ENCODE measurements around the gene HIGD1C.

HIGD1C gene

GRCh38 chr12:51011955-51012354, 59.6 kb downstream of the HIGD1C start:
- TF ChIP-seq ZNF214 (tag by site-specific recombination; IDR thresholded peaks at IDR 0.05; ENCODE audit: borderline replicate concordance) (no peak), KLF1 (tag by site-specific recombination; IDR thresholded peaks at IDR 0.05) (peak; percentile 57)
- peaks cover 20% of the 10 kb centered on the region for H3K4me1 ChIP-seq (ENCODE audit: control insufficient read depth, insufficient read depth, low read length)

DNA sequence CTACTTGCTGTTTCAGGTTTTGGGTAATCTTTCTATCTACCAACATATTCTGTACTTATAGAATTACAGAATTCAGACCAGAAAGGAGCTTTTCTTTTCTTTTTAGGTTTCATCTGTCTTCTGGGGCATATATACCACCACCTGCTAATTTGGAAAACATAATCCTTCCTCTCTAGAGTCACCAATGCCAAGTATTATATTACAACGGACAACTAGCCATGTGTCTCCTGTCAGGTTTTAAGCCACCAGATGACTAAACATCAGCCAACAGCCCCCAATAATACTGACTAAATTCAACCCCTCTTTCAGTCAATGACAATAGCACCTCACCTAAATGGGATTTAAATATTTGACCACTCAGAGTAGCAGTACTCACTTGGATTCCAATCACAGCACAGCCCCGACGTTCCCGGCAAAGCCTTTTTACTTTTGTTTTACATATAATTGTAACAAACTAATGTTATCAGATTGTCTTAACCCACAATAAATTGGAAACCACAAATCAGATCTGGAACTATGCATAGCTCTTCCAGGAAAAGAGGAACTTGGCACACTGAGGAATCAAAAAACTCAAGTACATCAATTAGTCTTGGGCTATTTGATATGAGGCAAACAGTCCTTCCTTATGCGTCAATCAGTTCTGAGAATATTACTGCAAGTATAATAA, 60.4 kb downstream of the HIGD1C start:
- POLR2A ChIA-PET: interaction anchor here (0.6 to 1.2 kb wide), 4 partner anchors 12 to 70 kb away, joined by 3 read pairs; partner anchors contain the start of genes CSRNP2 and SLC11A2
- Histone ChIP-seq H3K27ac (ENCODE audit: extremely low read depth, low read depth, low read length) (no peak overlapping the region), H3K4me1 (ENCODE audit: control insufficient read depth, insufficient read depth, low read length) (peaks cover 20% of the 10 kb centered on the region), H3K9me3 (ENCODE audit: control insufficient read depth, insufficient read depth, low read depth, low read length) (no peaks in the 10 kb centered on the region), H3K36me3 (ENCODE audit: control insufficient read depth in 2 of 2, insufficient read depth in 1 of 2, low read length in 2 of 2) (peaks cover 5 to 7% of the 10 kb centered on the region in 2 experiments; a peak in 2 of 3 replicates), H3K4me3 (ENCODE audit: low read depth, low read length) (no peak overlapping the region)
- CTCF ChIA-PET: interaction anchor here (0.7 to 1.9 kb wide), 3 partner anchors 15 to 549 kb away, joined by 3 to 8 read pairs (median 4); no protein-coding TSS in a partner anchor
- TF ChIP-seq ZNF585B (tag by site-specific recombination; IDR thresholded peaks at IDR 0.05) (no peak), BCL11B (tag by site-specific recombination; IDR thresholded peaks at IDR 0.05; ENCODE audit: low read depth) (no peak), KLF1 (tag by site-specific recombination; IDR thresholded peaks at IDR 0.05) (no peak), ZNF837 (tag by site-specific recombination; IDR thresholded peaks at IDR 0.05) (no peak), ZNF514 (tag by site-specific recombination; IDR thresholded peaks at IDR 0.05) (no peak), ZEB2 (tag by site-specific recombination; IDR thresholded peaks at IDR 0.05) (no peak), ZNF529 (tag by site-specific recombination; IDR thresholded peaks at IDR 0.05; ENCODE audit: insufficient replicate concordance) (no peak), ZFP37 (tag by site-specific recombination; IDR thresholded peaks at IDR 0.05) (no peak), GLIS2 (tag by site-specific recombination; IDR thresholded peaks at IDR 0.05) (no peak), GLIS1 (tag by site-specific recombination; IDR thresholded peaks at IDR 0.05) (no peak), ZNF16 (tag by site-specific recombination; IDR thresholded peaks at IDR 0.05; ENCODE audit: low read depth) (no peak), ZBTB48 (tag by site-specific recombination; IDR thresholded peaks at IDR 0.05) (no peak), PRDM6 (tag by site-specific recombination; IDR thresholded peaks at IDR 0.05) (peak; percentile 83), GFI1B (tag by site-specific recombination; IDR thresholded peaks at IDR 0.05) (peak; percentile 25; the same call in 1 of the 2 replicates), ZNF211 (tag by site-specific recombination; IDR thresholded peaks at IDR 0.05; ENCODE audit: low read depth) (0 out of 2 replicates have a peak, but pooled peaks have one; percentile 43), ZNF112 (tag by site-specific recombination; IDR thresholded peaks at IDR 0.05) (no peak), ZNF184 (tag by site-specific recombination; IDR thresholded peaks at IDR 0.05) (no peak), ZNF544 (tag by site-specific recombination; IDR thresholded peaks at IDR 0.05) (no peak), ZNF239 (tag by site-specific recombination; IDR thresholded peaks at IDR 0.05) (no peak), ZNF280C (tag by site-specific recombination; IDR thresholded peaks at IDR 0.05) (no peak), ZNF341 (tag by site-specific recombination; IDR thresholded peaks at IDR 0.05; ENCODE audit: low read depth) (no peak), ZNF488 (tag by site-specific recombination; IDR thresholded peaks at IDR 0.05) (no peak)
- TF ChIP-seq, protein P1, sequence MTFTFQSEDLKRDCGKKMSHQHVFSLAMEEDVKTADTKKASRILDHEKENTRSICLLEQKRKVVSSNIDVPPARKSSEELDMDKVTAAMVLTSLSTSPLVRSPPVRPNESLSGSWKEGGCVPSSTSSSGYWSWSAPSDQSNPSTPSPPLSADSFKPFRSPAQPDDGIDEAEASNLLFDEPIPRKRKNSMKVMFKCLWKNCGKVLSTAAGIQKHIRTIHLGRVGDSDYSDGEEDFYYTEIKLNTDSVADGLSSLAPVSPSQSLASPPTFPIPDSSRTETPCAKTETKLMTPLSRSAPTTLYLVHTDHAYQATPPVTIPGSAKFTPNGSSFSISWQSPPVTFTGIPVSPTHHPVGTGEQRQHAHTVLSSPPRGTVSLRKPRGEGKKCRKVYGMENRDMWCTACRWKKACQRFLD (tag by site-specific recombination; IDR thresholded peaks at IDR 0.05): no peak
- TF ChIP-seq, protein P2, sequence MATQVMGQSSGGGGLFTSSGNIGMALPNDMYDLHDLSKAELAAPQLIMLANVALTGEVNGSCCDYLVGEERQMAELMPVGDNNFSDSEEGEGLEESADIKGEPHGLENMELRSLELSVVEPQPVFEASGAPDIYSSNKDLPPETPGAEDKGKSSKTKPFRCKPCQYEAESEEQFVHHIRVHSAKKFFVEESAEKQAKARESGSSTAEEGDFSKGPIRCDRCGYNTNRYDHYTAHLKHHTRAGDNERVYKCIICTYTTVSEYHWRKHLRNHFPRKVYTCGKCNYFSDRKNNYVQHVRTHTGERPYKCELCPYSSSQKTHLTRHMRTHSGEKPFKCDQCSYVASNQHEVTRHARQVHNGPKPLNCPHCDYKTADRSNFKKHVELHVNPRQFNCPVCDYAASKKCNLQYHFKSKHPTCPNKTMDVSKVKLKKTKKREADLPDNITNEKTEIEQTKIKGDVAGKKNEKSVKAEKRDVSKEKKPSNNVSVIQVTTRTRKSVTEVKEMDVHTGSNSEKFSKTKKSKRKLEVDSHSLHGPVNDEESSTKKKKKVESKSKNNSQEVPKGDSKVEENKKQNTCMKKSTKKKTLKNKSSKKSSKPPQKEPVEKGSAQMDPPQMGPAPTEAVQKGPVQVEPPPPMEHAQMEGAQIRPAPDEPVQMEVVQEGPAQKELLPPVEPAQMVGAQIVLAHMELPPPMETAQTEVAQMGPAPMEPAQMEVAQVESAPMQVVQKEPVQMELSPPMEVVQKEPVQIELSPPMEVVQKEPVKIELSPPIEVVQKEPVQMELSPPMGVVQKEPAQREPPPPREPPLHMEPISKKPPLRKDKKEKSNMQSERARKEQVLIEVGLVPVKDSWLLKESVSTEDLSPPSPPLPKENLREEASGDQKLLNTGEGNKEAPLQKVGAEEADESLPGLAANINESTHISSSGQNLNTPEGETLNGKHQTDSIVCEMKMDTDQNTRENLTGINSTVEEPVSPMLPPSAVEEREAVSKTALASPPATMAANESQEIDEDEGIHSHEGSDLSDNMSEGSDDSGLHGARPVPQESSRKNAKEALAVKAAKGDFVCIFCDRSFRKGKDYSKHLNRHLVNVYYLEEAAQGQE (tag by site-specific recombination; IDR thresholded peaks at IDR 0.05): no peak

More at GRCh38 chr12:51011955-51012354, 59.6 kb downstream of the HIGD1C start:
- Histone ChIP-seq H3K27ac (ENCODE audit: extremely low read depth, low read depth, low read length) (no peak overlapping the region), H3K4me3 (ENCODE audit: low read depth, low read length) (no peak overlapping the region), H3K36me3 (ENCODE audit: control insufficient read depth in 2 of 2, insufficient read depth in 1 of 2, low read length in 2 of 2) (peaks cover 11 to 14% of the 10 kb centered on the region in 2 experiments; a peak in 2 of 3 replicates), H3K9me3 (ENCODE audit: control insufficient read depth, insufficient read depth, low read depth, low read length) (no peaks in the 10 kb centered on the region)
- POLR2A ChIA-PET: interaction anchor here (1.1 to 1.2 kb wide), 2 partner anchors 13 to 14 kb away, joined by 3 read pairs; partner anchors contain the start of gene SLC11A2
- CTCF ChIA-PET: interaction anchor here (0.6 to 1.9 kb wide), 3 partner anchors 16 to 309 kb away, joined by 3 to 8 read pairs (median 4); no protein-coding TSS in a partner anchor
